ENCODE measurements around the gene IGF2BP2. TPM values are rescaled to one million over a fixed set of nuclear protein-coding genes. Genes with fewer than 3 reads are reported as not detected.

Gene IGF2BP2
- total RNA-seq, 4 donors from 2014 or later, result 5.4 to 7.9 (median 6.2) TPM

- TF ChIP-seq POLR2A (IDR thresholded peaks at IDR 0.05; ENCODE audit: low read depth), result no peak
- no peak for TF ChIP-seq POLR2AphosphoS5 (IDR thresholded peaks at IDR 0.05)
- TF ChIP-seq EP300 (IDR thresholded peaks at IDR 0.05), result no peak
- no peak for TF ChIP-seq CTCF (IDR thresholded peaks at IDR 0.05)
- H3K36me3 ChIP-seq, result no peaks in the 10 kb centered on the region
- H3K4me1 ChIP-seq, result peaks cover 43 to 60% (median 55%) of the 10 kb centered on the region in 4 donors
- DNase-seq (ENCODE audit: extremely low spot score), result peak; percentile 78
- H3K4me3 ChIP-seq, result no peak overlapping the region
- intact Hi-C loops (cut with DNase I), result loop anchor here (10.0 kb wide), 1 partner anchor 279 kb away; the partner anchor contains the start of gene TRA2B
- H3K9me3 ChIP-seq, result no peaks in the 10 kb centered on the region
- 89% methylated on average over 12 of the region's 12 CpGs for WGBS
- no peaks in the 10 kb centered on the region for H3K27me3 ChIP-seq
- peak overlapping the region; percentile 81 to 86 (median 84) for H3K27ac ChIP-seq (replicated peaks in 1 of 4)
These were observed 169.2 kb downstream of the IGF2BP2 start for GRCh38 chr3:185655426-185656320.

- no peaks in the 10 kb centered on the region for H3K27me3 ChIP-seq
- peaks cover 34 to 51% (median 46%) of the 10 kb centered on the region in 4 donors for H3K4me1 ChIP-seq
- WGBS, result 100% methylated on average over 2 of the region's 2 CpGs
- H3K4me3 ChIP-seq, result no peak overlapping the region
- H3K27ac ChIP-seq (replicated peaks in 1 of 4), result peak overlapping the region in 3 of 4 donors; percentile 81 to 86 (median 86)
- H3K36me3 ChIP-seq, result no peaks in the 10 kb centered on the region
- TF ChIP-seq POLR2A (IDR thresholded peaks at IDR 0.05; ENCODE audit: low read depth), result no peak
- no peak for TF ChIP-seq EP300 (IDR thresholded peaks at IDR 0.05)
- TF ChIP-seq POLR2AphosphoS5 (IDR thresholded peaks at IDR 0.05), result no peak
- TF ChIP-seq CTCF (IDR thresholded peaks at IDR 0.05), result no peak
- intact Hi-C loops (cut with DNase I), result loop anchor here (10.0 kb wide), 1 partner anchor 280 kb away; the partner anchor contains the start of gene TRA2B
- DNase-seq (ENCODE audit: extremely low spot score), result peak; percentile 62
- no peaks in the 10 kb centered on the region for H3K9me3 ChIP-seq
These were observed 170.1 kb downstream of the IGF2BP2 start for GRCh38 chr3:185654758-185655145.

- TF ChIP-seq POLR2AphosphoS5 (IDR thresholded peaks at IDR 0.05) (no peak), EP300 (IDR thresholded peaks at IDR 0.05) (no peak), POLR2A (IDR thresholded peaks at IDR 0.05; ENCODE audit: low read depth) (no peak), CTCF (IDR thresholded peaks at IDR 0.05) (no peak)
- peak overlapping the region in 1 of 4 donors; percentile 86 for H3K27ac ChIP-seq (replicated peaks in 1 of 4)
- H3K9me3 ChIP-seq, result no peaks in the 10 kb centered on the region
- 98% methylated on average over 11 of the region's 12 CpGs for WGBS
- peaks cover 29 to 45% (median 40%) of the 10 kb centered on the region in 4 donors for H3K4me1 ChIP-seq
- intact Hi-C loops (cut with DNase I), result loop anchor here (10.0 kb wide), 1 partner anchor 281 kb away; the partner anchor contains the start of gene TRA2B
- no peaks in the 10 kb centered on the region for H3K36me3 ChIP-seq
- no peaks in the 10 kb centered on the region for H3K27me3 ChIP-seq
- no peak for DNase-seq (ENCODE audit: extremely low spot score)
- no peak overlapping the region for H3K4me3 ChIP-seq
These were observed 170.7 kb downstream of the IGF2BP2 start for GRCh38 chr3:185653949-185654757.

- intact Hi-C loops (cut with DNase I), result loop anchor here (10.0 kb wide), 1 partner anchor 283 kb away; the partner anchor contains the start of gene TRA2B
- WGBS, result 97% methylated on average over 8 of the region's 9 CpGs
These were observed 172.9 kb downstream of the IGF2BP2 start for GRCh38 chr3:185651971-185652370.

More at GRCh38 chr3:185651971-185652370, 172.9 kb downstream of the IGF2BP2 start:
- H3K27ac ChIP-seq (replicated peaks in 1 of 4), result no peak overlapping the region
- H3K36me3 ChIP-seq, result no peaks in the 10 kb centered on the region
- no peaks in the 10 kb centered on the region for H3K9me3 ChIP-seq
- no peaks in the 10 kb centered on the region for H3K27me3 ChIP-seq
- no peak for DNase-seq (ENCODE audit: extremely low spot score)
- no peak overlapping the region for H3K4me3 ChIP-seq
- H3K4me1 ChIP-seq, result peaks cover 12 to 23% (median 20%) of the 10 kb centered on the region in 4 donors
- TF ChIP-seq CTCF (IDR thresholded peaks at IDR 0.05), result no peak
- TF ChIP-seq POLR2A (IDR thresholded peaks at IDR 0.05; ENCODE audit: low read depth), result no peak
- TF ChIP-seq POLR2AphosphoS5 (IDR thresholded peaks at IDR 0.05), result no peak
- no peak for TF ChIP-seq EP300 (IDR thresholded peaks at IDR 0.05)
